ENCODE measurements around the gene ZNF253.
"Not testable (repeated sequence)": the region's sequence is repeated elsewhere in the genome, so short reads cannot be mapped to it uniquely, and the experiment has no call there.

Gene ZNF253

GRCh38 chr19:19892055-19892941, 26.6 kb downstream of the ZNF253 start:
- not testable (repeated sequence) for H3K4me1 ChIP-seq (ENCODE audit: control insufficient read depth, insufficient read depth, low read length); DNase-seq (ENCODE audit: low read depth, low spot score); H3K4me3 ChIP-seq (ENCODE audit: low read length); H3K27ac ChIP-seq (ENCODE audit: low read length); H3K9me3 ChIP-seq (ENCODE audit: control insufficient read depth, insufficient read depth, low read length); H3K27me3 ChIP-seq (ENCODE audit: control insufficient read depth, insufficient read depth, low read length)
- WGBS (ENCODE audit: insufficient coverage, insufficient read length): no CpG with 5 or more reads among the region's 3 CpGs
- H3K36me3 ChIP-seq (ENCODE audit: control insufficient read depth, insufficient read depth, low read length): peaks cover 13% of the 10 kb centered on the region; the same call in 1 of the 2 replicates

GRCh38 chr19:19900139-19900728, 34.6 kb downstream of the ZNF253 start:
- Histone ChIP-seq H3K4me3 (ENCODE audit: low read length) (no peak overlapping the region; the same call in 1 of the 2 replicates), H3K27me3 (ENCODE audit: control insufficient read depth, insufficient read depth, low read length) (no peaks in the 10 kb centered on the region), H3K36me3 (ENCODE audit: control insufficient read depth, insufficient read depth, low read length) (no peaks in the 10 kb centered on the region), H3K9me3 (ENCODE audit: control insufficient read depth, insufficient read depth, low read length) (no peaks in the 10 kb centered on the region), H3K27ac (ENCODE audit: low read length) (no peak overlapping the region), H3K4me1 (ENCODE audit: control insufficient read depth, insufficient read depth, low read length) (peaks cover 2% of the 10 kb centered on the region; the same call in 1 of the 2 replicates)
- WGBS (ENCODE audit: insufficient coverage, insufficient read length): no CpG with 5 or more reads among the region's 9 CpGs
- no peak for DNase-seq (ENCODE audit: low read depth, low spot score)

GRCh38 chr19:19900729-19901444, 35.2 kb downstream of the ZNF253 start, which contains the start of gene ZNF93:
ZNF93 (plus strand) TSS chr19:19900946; CDS start chr19:19901089, 143 bp downstream.
- no peaks in the 10 kb centered on the region for H3K27me3 ChIP-seq (ENCODE audit: control insufficient read depth, insufficient read depth, low read length)
- WGBS (ENCODE audit: insufficient coverage, insufficient read length): no CpG with 5 or more reads among the region's 35 CpGs
- peak within 1 kb of the TSS; percentile 99 for H3K4me3 ChIP-seq (ENCODE audit: low read length)
- H3K4me1 ChIP-seq (ENCODE audit: control insufficient read depth, insufficient read depth, low read length): peaks cover 2% of the 10 kb centered on the region; the same call in 1 of the 2 replicates
- no peaks in the 10 kb centered on the region for H3K9me3 ChIP-seq (ENCODE audit: control insufficient read depth, insufficient read depth, low read length)
- peak; percentile 94 for DNase-seq (ENCODE audit: low read depth, low spot score)
- no peak within 1 kb of the TSS for H3K27ac ChIP-seq (ENCODE audit: low read length)
- no peaks in the 10 kb centered on the region for H3K36me3 ChIP-seq (ENCODE audit: control insufficient read depth, insufficient read depth, low read length)

DNA sequence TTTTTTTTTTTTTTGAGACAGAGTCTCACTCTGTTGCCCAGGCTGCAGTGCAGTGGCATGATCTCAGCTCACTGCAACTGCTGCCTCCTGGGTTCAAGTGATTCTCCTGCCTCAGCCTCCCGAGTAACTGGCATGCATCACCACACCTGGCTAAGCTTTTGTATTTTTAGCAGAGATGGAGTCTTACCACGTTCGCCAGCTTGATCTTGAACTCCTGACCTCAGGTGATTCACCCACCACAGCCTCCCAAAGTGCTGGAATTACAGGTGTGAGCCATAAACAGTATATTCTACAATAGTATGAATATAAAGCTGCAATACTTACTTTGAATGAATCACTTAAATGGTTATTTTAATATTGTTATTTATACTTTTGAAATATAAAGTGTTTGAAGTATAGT, 41.9 kb downstream of the ZNF253 start:
- H3K9me3 ChIP-seq (ENCODE audit: control insufficient read depth, insufficient read depth, low read length): not testable (repeated sequence)

DNA sequence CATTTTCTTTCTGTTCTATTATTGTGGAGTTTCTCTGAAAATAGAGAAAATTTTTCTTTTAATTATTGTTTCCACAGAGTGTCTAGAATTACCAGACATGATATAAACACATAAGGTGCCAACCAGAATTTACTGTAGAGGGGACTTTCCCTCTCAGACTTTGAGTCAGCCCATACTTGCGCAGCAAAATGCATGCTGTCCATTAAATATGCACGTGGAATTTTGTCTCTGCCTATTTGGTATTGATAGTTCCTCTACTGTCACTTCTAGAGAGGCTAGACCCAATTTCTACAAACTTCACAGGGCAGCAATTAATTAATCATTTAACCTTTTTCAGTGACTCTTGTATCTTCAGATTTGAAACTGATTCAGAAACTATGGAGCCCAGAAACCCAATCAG, 44.0 kb downstream of the ZNF253 start:
- Histone ChIP-seq H3K36me3 (ENCODE audit: control insufficient read depth, insufficient read depth, low read length) (peaks cover 4% of the 10 kb centered on the region; the same call in 1 of the 2 replicates), H3K27ac (ENCODE audit: low read length) (no peak overlapping the region), H3K4me1 (ENCODE audit: control insufficient read depth, insufficient read depth, low read length) (no peaks in the 10 kb centered on the region), H3K4me3 (ENCODE audit: low read length) (no peak overlapping the region), H3K9me3 (ENCODE audit: control insufficient read depth, insufficient read depth, low read length) (no peaks in the 10 kb centered on the region), H3K27me3 (ENCODE audit: control insufficient read depth, insufficient read depth, low read length) (no peaks in the 10 kb centered on the region)
- no peak for DNase-seq (ENCODE audit: low read depth, low spot score)
- WGBS (ENCODE audit: insufficient coverage, insufficient read length): no CpG with 5 or more reads among the region's 2 CpGs

More for the DNA sequence above, 41.9 kb downstream of the ZNF253 start:
- H3K4me1 ChIP-seq (ENCODE audit: control insufficient read depth, insufficient read depth, low read length); H3K27ac ChIP-seq (ENCODE audit: low read length); H3K4me3 ChIP-seq (ENCODE audit: low read length); H3K27me3 ChIP-seq (ENCODE audit: control insufficient read depth, insufficient read depth, low read length); H3K36me3 ChIP-seq (ENCODE audit: control insufficient read depth, insufficient read depth, low read length); DNase-seq (ENCODE audit: low read depth, low spot score): not testable (repeated sequence)
- WGBS (ENCODE audit: insufficient coverage, insufficient read length): no CpG with 5 or more reads among the region's 3 CpGs

GRCh38 chr19:19911150-19911549, 45.5 kb downstream of the ZNF253 start:
- no CpG with 5 or more reads among the region's 1 CpG for WGBS (ENCODE audit: insufficient coverage, insufficient read length)
- Histone ChIP-seq H3K9me3 (ENCODE audit: control insufficient read depth, insufficient read depth, low read length) (no peaks in the 10 kb centered on the region), H3K4me1 (ENCODE audit: control insufficient read depth, insufficient read depth, low read length) (no peaks in the 10 kb centered on the region), H3K36me3 (ENCODE audit: control insufficient read depth, insufficient read depth, low read length) (peaks cover 4% of the 10 kb centered on the region; the same call in 1 of the 2 replicates), H3K4me3 (ENCODE audit: low read length) (no peak overlapping the region), H3K27ac (ENCODE audit: low read length) (no peak overlapping the region), H3K27me3 (ENCODE audit: control insufficient read depth, insufficient read depth, low read length) (no peaks in the 10 kb centered on the region)
- DNase-seq (ENCODE audit: low read depth, low spot score): no peak

GRCh38 chr19:19914596-19914995, 48.9 kb downstream of the ZNF253 start:
- Histone ChIP-seq H3K27me3 (ENCODE audit: control insufficient read depth, insufficient read depth, low read length) (no peaks in the 10 kb centered on the region), H3K9me3 (ENCODE audit: control insufficient read depth, insufficient read depth, low read length) (no peaks in the 10 kb centered on the region), H3K36me3 (ENCODE audit: control insufficient read depth, insufficient read depth, low read length) (no peaks in the 10 kb centered on the region), H3K27ac (ENCODE audit: low read length) (no peak overlapping the region), H3K4me3 (ENCODE audit: low read length) (no peak overlapping the region), H3K4me1 (ENCODE audit: control insufficient read depth, insufficient read depth, low read length) (no peaks in the 10 kb centered on the region)
- no peak for DNase-seq (ENCODE audit: low read depth, low spot score)
- WGBS (ENCODE audit: insufficient coverage, insufficient read length): no CpG with 5 or more reads among the region's 3 CpGs

DNA sequence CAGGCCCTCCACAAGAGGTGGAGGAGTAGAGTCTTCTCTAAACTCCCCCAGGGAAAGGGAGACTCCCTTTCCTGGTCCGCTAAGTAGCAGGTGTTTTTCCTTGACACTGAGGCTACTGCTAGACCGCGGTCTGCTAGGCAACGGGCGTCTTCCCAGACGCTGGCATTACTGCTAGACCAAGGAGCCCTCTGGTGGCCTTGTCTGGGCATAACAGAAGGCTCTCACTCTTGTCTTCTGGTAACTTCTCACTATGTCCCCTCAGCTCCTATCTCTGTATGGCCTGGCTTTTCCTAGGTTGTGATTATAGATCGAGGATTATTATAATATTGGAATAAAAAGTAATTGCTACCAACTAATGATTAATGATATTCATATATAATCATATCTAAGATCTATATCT, 64.7 kb downstream of the ZNF253 start:
- not testable (repeated sequence) for H3K4me3 ChIP-seq (ENCODE audit: low read length); H3K27me3 ChIP-seq (ENCODE audit: control insufficient read depth, insufficient read depth, low read length); H3K4me1 ChIP-seq (ENCODE audit: control insufficient read depth, insufficient read depth, low read length); H3K27ac ChIP-seq (ENCODE audit: low read length)
- no CpG with 5 or more reads among the region's 7 CpGs for WGBS (ENCODE audit: insufficient coverage, insufficient read length)
- H3K36me3 ChIP-seq (ENCODE audit: control insufficient read depth, insufficient read depth, low read length): peaks cover 24% of the 10 kb centered on the region; the same call in 1 of the 2 replicates
- H3K9me3 ChIP-seq (ENCODE audit: control insufficient read depth, insufficient read depth, low read length): peaks cover 15% of the 10 kb centered on the region
- peak; percentile 16 for DNase-seq (ENCODE audit: low read depth, low spot score)

GRCh38 chr19:19933432-19934314, 68.0 kb downstream of the ZNF253 start:
- not testable (repeated sequence) for H3K4me3 ChIP-seq (ENCODE audit: low read length)
- H3K36me3 ChIP-seq (ENCODE audit: control insufficient read depth, insufficient read depth, low read length): peaks cover 20% of the 10 kb centered on the region; the same call in 1 of the 2 replicates

More at GRCh38 chr19:19933432-19934314, 68.0 kb downstream of the ZNF253 start:
- H3K9me3 ChIP-seq (ENCODE audit: control insufficient read depth, insufficient read depth, low read length): peaks cover 15% of the 10 kb centered on the region
- no CpG with 5 or more reads among the region's 3 CpGs for WGBS (ENCODE audit: insufficient coverage, insufficient read length)
- not testable (repeated sequence) for H3K4me1 ChIP-seq (ENCODE audit: control insufficient read depth, insufficient read depth, low read length); DNase-seq (ENCODE audit: low read depth, low spot score); H3K27ac ChIP-seq (ENCODE audit: low read length); H3K27me3 ChIP-seq (ENCODE audit: control insufficient read depth, insufficient read depth, low read length)

Measured in iPS DF 6.9 (cell line).